Testis (tissue), 3 donors: ENCODE results near the gene DOCK9. TPM values are rescaled to one million over a fixed set of nuclear protein-coding genes. Genes with fewer than 3 reads are reported as not detected.

Experiments used
- DNase-seq: peaks from one replicate; pipeline ENCODE4 v3.0.0-alpha.2; 2019
- H3K27ac ChIP-seq, 2 donors: fragments of 200-600 bp; sonication (generic); one replicate each; pipeline ENCODE4 v1.5.1; 2019
- H3K27me3 ChIP-seq: fragments of 200-600 bp; sonication (generic); one replicate; pipeline ENCODE4 v1.5.1; 2019
- H3K36me3 ChIP-seq: fragments of 200-600 bp; sonication (generic); one replicate; pipeline ENCODE4 v1.5.1; 2017; ENCODE audit warnings: low read depth; ENCODE audit errors: missing control alignments
- H3K4me1 ChIP-seq: fragments of 200-600 bp; sonication (generic); one replicate; pipeline ENCODE4 v1.5.1; 2019
- H3K4me3 ChIP-seq, 2 donors: fragments of 200-600 bp; sonication (generic); one replicate each; pipeline ENCODE4 v1.5.1; 2017 to 2019
- H3K9me3 ChIP-seq: fragments of 200-600 bp; sonication (generic); one replicate; pipeline ENCODE4 v1.5.1; 2017
- CTCF ChIP-seq, 3 experiments: fragments of 450-650 bp in 2 of 3; fragments of 200-600 bp in 1 of 3; sonication (generic) in 1 of 3; IDR thresholded peaks; one replicate each; pipeline ENCODE4 v1.5.1; 2016 to 2019; ENCODE audit warnings: antibody characterized with exemption in 3 of 3, mild to moderate bottlenecking in 2 of 3, moderate library complexity in 1 of 3
- POLR2A ChIP-seq: fragments of 450-650 bp; IDR thresholded peaks from one replicate; pipeline ENCODE4 v1.6.1; 2017; ENCODE audit warnings: antibody characterized with exemption, mild to moderate bottlenecking, moderate library complexity
- WGBS, 2 donors: methylation state at CpG; one replicate each; pipeline ENCODE4 v1.1.5; 2018; 5-methylcytosine and 5-hydroxymethylcytosine counted together
- intact Hi-C: fragments of 100-400 bp; cut with DNase I; formaldehyde crosslinking; loops from one replicate; pipeline ENCODE4 v1.15.1; 2023; ENCODE audit warnings: low total_unique reads
- polyA plus RNA-seq: library from polyadenylated mRNA; stranded (reverse); fragments of 350-450 nt; fragmentation: Illumina TruSeq; extraction: RNeasy Lipid Tissue Mini Kit (QIAGEN cat#74804); gene quantifications from one replicate; pipeline ENCODE4 v1.2.3, GENCODE V29; 2014; ENCODE audit warnings: low read depth, low replicate concordance; ENCODE audit not compliant: insufficient read depth
- total RNA-seq, 2 donors: library from RNA; depleted of rRNA; stranded (reverse); fragments of >200 nt; gene quantifications; one replicate each; pipeline ENCODE4 v1.2.3, GENCODE V29; 2016

The DOCK9 gene
- total and polyA plus RNA-seq, 3 donors from 2014 or later: 48.0 to 74.9 (median 63.4) TPM

- intact Hi-C loops: no loop called here
- Histone ChIP-seq H3K4me3 (no peak overlapping the region), H3K9me3 (no peaks in the 10 kb centered on the region), H3K27ac (no peak overlapping the region), H3K27me3 (no peaks in the 10 kb centered on the region), H3K36me3 (no peaks in the 10 kb centered on the region), H3K4me1 (no peaks in the 10 kb centered on the region)
- TF ChIP-seq CTCF (IDR thresholded peaks at IDR 0.05) (no peak), POLR2A (no peak)
- no peak for DNase-seq
- 75 to 81% methylated on average over 8 of the region's 8 CpGs for WGBS, 2 donors
Measured at GRCh38 chr13:98778749-98779148, 199.1 kb downstream of the DOCK9 start.

- H3K27me3 ChIP-seq: no peaks in the 10 kb centered on the region
- H3K9me3 ChIP-seq: no peaks in the 10 kb centered on the region
- H3K27ac ChIP-seq: no peak overlapping the region
- TF ChIP-seq CTCF (IDR thresholded peaks at IDR 0.05) (no peak), POLR2A (no peak)
- no peaks in the 10 kb centered on the region for H3K4me1 ChIP-seq
- H3K36me3 ChIP-seq: no peaks in the 10 kb centered on the region
- 71 to 94% methylated on average over 5 of the region's 5 CpGs for WGBS, 2 donors
- intact Hi-C loops: no loop called here
- H3K4me3 ChIP-seq: no peak overlapping the region
- no peak for DNase-seq
Measured at GRCh38 chr13:98776644-98777043, 201.2 kb downstream of the DOCK9 start.

- H3K27ac ChIP-seq: no peak overlapping the region
- intact Hi-C loops: no loop called here
- H3K4me1 ChIP-seq: no peaks in the 10 kb centered on the region
- no peak for DNase-seq
- no peaks in the 10 kb centered on the region for H3K9me3 ChIP-seq
- 87 to 91% methylated on average over 22 of the region's 22 CpGs for WGBS, 2 donors
- no peaks in the 10 kb centered on the region for H3K27me3 ChIP-seq
- TF ChIP-seq POLR2A (no peak), CTCF (IDR thresholded peaks at IDR 0.05) (no peak)
- H3K4me3 ChIP-seq: no peak overlapping the region
- no peaks in the 10 kb centered on the region for H3K36me3 ChIP-seq
Measured at GRCh38 chr13:98775844-98776598, 201.8 kb downstream of the DOCK9 start.

GRCh38 chr13:98775386-98775785 lies 202.5 kb downstream of the DOCK9 start:
- Histone ChIP-seq H3K9me3 (no peaks in the 10 kb centered on the region), H3K27me3 (no peaks in the 10 kb centered on the region), H3K4me3 (no peak overlapping the region), H3K27ac (no peak overlapping the region), H3K36me3 (no peaks in the 10 kb centered on the region), H3K4me1 (no peaks in the 10 kb centered on the region)
- TF ChIP-seq POLR2A (no peak), CTCF (IDR thresholded peaks at IDR 0.05) (no peak)
- 83 to 88% methylated on average over 9 to 11 of the region's 15 CpGs for WGBS, 2 donors
- no peak for DNase-seq
- intact Hi-C loops: no loop called here

- TF ChIP-seq CTCF (IDR thresholded peaks at IDR 0.05): no peak
- TF ChIP-seq POLR2A: no peak
- no peak for DNase-seq
- H3K4me3 ChIP-seq: no peak overlapping the region
- H3K27me3 ChIP-seq: no peaks in the 10 kb centered on the region
- intact Hi-C loops: no loop called here
- no peaks in the 10 kb centered on the region for H3K9me3 ChIP-seq
- no peaks in the 10 kb centered on the region for H3K4me1 ChIP-seq
- no peaks in the 10 kb centered on the region for H3K36me3 ChIP-seq
- WGBS, 2 donors: 75 to 96% methylated on average over 9 of the region's 9 CpGs
- H3K27ac ChIP-seq: no peak overlapping the region
Measured at GRCh38 chr13:98774776-98775175, 203.1 kb downstream of the DOCK9 start.
